GM12891 (cell line): Measurements from ENCODE around the gene CKB.

Experiments
- DNase-seq: peaks from one replicate; pipeline ENCODE4 v3.0.0; 2011; ENCODE audit warnings: low spot score; ENCODE audit not compliant: insufficient read length
- FAIRE-seq: peaks from 2 replicates; lab custom pipeline; 2011; peaks lifted over from hg19 to GRCh38; lab: Jason Lieb, UNC
- PAX5 ChIP-seq: IDR thresholded peaks from 2 replicates; pipeline ENCODE4 v1.6.1; 2011; ENCODE audit warnings: low read length, moderate library complexity, mild to moderate bottlenecking; ENCODE audit not compliant: insufficient read depth, severe bottlenecking
- POLR2A ChIP-seq: IDR thresholded peaks from 2 replicates; pipeline ENCODE4 v1.6.1; 2011; ENCODE audit warnings: low read depth, low read length, control low read depth
- POLR2AphosphoS5 ChIP-seq: IDR thresholded peaks from 2 replicates; pipeline ENCODE4 v1.6.1; 2011; ENCODE audit warnings: low read depth, low read length, control low read depth
- POU2F2 ChIP-seq: IDR thresholded peaks from 2 replicates; pipeline ENCODE4 v1.6.1; 2011; ENCODE audit warnings: low read depth, mild to moderate bottlenecking, control low read depth, low read length, moderate library complexity
- SPI1 ChIP-seq: IDR thresholded peaks from 2 replicates; pipeline ENCODE4 v1.6.1; 2011; ENCODE audit warnings: low read depth, low read length, control low read depth
- TAF1 ChIP-seq: IDR thresholded peaks from 2 replicates; pipeline ENCODE4 v1.6.1; 2011; ENCODE audit warnings: low read depth, low read length, control low read depth

The CKB gene

DNA sequence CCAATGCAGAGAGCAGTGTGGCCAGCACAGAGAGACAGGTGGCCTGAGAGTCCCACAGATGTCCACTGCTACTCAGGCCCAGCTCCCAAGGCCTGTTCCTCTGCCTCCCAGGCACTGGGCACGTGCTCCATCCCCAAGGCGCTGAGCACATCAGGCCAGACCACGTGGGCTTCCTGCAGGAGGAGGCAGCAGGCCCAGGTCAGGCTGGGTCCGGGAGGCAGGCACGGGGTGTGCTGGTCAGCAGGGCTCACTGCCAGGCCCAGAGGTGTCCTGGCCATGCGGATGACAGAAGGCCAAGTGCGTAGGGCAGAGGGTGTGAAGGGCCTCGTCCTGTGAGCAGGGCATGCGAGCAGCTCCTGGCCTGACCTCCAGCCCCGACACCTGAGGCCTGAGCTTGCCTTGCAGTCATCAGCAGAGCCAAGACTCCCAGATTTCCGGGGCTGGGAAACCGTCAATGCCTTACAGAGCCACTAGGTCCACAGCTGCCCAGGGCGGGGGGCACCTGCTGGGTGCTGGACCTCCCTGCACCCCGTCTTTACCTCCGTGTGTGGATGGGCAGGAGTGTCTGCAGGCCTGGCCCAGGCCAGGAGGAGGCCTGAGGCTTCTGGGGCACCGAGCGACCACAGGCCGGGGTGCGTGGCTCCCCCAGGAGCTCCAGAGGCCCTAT lies 21.2 kb upstream of the CKB start:
- FAIRE-seq: no peak
- no peak for DNase-seq
- no peak for TF ChIP-seq PAX5
- TF ChIP-seq TAF1: no peak
- TF ChIP-seq POLR2AphosphoS5: no peak
- TF ChIP-seq POLR2A: no peak
- TF ChIP-seq SPI1: no peak
- no peak for TF ChIP-seq POU2F2

DNA sequence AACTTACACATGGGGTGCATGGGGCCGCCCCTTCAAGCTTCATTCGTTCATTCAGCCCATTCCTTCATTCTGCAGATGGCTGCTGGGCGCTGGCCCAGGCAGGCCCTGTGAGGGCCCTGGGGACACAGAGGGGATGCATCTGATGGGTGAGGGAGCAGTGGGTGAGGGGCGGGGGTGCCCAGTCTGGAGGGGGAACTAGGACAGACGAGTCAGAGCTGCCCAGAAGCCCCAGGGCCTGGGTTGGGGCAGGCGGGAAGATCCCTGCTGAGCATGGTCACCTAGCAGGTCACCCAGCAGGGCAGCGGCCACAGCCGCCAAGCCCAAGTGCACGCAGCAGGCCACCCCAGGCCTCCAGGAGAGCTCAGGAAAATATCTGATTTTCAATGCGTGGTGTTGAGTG lies 20.5 kb upstream of the CKB start:
- FAIRE-seq (no peak), DNase-seq (no peak)
- TF ChIP-seq POU2F2 (no peak), POLR2AphosphoS5 (no peak), SPI1 (no peak), PAX5 (no peak), POLR2A (no peak), TAF1 (no peak)

DNA sequence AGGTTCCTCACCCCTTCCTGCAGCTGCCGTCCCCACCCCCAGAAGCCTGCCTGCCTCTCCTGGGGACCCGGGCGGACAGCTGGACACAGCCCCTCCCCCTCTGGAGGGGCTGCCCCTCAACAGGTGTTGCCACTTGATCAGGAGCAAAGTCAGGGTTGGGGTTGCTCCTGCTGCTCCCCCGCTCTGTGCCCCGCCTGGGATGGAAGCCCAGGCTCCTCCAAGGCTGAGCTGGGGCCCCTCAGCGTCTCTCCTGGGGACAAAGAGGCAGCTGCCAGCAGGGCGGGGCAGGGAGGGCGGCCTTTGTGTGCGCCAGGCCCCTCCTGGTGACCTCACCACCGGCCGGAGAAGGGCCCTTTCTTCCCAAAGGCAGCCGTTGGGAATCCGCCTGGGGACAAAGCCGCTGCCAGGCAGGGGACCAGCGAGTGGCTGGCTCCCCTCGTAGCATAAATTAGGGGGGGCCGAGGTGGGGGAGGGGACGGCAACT lies 20.0 kb upstream of the CKB start:
- no peak for DNase-seq

DNA sequence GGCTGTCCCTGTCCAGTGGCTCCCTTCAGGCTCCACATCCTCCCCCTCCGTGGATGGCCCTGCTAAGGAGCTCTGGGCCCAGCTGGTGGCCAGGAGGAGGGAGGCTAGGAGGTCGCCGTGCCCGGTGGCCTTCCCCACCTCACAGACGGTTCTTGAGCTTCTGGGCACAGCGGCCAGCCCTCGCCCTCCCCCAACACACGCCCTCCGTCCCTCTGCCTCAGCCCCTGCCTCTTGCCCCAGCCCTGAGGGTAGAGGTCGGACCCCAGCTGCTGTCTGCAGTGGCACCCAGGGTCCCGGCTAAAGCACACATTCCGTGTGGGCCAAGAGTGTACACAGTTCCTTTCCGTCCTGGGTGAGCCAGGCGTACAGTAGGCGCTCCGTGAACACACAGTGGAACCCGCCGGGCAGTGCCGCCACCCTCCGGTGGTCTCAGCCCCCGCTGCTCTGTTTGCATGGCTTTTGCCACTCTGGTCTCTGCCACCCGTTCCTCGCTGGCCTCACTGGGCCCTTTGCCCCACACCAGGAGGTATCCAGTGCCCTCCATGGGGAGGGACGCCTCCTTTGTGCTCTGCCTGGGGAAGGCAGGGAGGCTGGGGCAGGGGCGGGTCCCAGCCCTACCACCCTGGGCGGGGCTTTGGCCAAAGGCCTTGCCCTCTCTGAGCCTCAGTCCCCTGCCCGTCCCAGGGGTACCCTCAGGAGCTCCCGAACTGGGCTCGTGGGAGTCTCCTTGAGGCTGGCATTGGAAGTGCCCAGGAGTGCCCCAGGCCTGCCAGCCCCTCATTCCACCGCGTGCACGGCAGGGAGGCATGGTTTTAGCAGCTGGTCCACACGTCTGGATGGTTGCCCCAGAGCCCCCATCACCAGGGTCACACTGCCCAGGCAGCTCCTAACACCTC lies 19.3 kb upstream of the CKB start:
- no peak for DNase-seq
- FAIRE-seq: no peak
- no peak for TF ChIP-seq POU2F2
- no peak for TF ChIP-seq TAF1
- TF ChIP-seq POLR2AphosphoS5: no peak
- TF ChIP-seq POLR2A: no peak
- TF ChIP-seq SPI1: no peak
- no peak for TF ChIP-seq PAX5

More for the DNA sequence above, 20.0 kb upstream of the CKB start:
- no peak for TF ChIP-seq POLR2AphosphoS5
- TF ChIP-seq POLR2A: no peak
- no peak for TF ChIP-seq POU2F2
- no peak for TF ChIP-seq PAX5
- TF ChIP-seq TAF1: no peak
- TF ChIP-seq SPI1: no peak
- FAIRE-seq: no peak

DNA sequence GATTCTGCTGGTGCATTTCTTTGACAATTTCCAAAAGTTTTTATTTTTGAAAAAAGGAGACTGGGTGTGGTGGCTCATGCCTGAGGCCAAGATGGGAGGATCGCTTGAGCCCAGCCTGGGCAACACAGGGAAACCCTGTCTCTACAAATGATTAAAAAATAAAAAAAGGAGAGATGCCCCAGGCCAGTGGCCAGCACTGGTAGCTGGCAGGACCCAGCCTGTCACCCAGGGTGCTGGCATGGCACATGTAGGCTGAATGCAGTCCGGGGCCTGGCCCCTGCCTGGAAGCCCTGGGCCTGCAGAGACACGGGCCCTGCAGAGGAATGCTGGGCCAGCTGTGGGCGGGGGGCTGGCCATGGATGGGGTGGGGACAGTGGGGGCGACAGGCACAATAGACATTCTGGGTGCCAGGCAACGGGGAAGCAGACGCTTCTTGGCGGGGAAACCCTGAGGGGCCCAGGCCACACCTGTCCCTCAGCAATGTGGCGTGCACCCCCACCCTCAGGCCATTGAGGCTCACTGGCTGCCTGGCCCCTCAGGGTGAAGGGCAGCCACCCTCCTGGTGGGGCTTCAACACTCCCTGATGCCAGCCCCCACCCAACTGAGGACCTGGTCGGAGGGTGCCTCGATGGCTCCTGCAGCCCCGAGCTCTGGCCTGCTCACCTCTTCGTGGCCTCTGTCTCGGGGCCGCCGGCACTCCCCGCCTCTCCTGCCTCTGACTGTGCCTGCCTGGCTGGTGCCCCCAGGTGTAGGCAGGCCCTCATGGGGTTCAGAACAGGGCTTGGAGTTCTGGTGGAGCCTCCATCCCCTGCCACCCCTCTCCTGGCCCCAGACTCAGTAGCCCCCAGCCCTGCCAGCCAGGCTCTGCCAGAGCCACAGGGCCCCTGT lies 18.4 kb upstream of the CKB start:
- DNase-seq (no peak), FAIRE-seq (no peak)
- TF ChIP-seq POLR2A (no peak), TAF1 (no peak), POU2F2 (no peak), PAX5 (no peak), SPI1 (no peak), POLR2AphosphoS5 (no peak)

DNA sequence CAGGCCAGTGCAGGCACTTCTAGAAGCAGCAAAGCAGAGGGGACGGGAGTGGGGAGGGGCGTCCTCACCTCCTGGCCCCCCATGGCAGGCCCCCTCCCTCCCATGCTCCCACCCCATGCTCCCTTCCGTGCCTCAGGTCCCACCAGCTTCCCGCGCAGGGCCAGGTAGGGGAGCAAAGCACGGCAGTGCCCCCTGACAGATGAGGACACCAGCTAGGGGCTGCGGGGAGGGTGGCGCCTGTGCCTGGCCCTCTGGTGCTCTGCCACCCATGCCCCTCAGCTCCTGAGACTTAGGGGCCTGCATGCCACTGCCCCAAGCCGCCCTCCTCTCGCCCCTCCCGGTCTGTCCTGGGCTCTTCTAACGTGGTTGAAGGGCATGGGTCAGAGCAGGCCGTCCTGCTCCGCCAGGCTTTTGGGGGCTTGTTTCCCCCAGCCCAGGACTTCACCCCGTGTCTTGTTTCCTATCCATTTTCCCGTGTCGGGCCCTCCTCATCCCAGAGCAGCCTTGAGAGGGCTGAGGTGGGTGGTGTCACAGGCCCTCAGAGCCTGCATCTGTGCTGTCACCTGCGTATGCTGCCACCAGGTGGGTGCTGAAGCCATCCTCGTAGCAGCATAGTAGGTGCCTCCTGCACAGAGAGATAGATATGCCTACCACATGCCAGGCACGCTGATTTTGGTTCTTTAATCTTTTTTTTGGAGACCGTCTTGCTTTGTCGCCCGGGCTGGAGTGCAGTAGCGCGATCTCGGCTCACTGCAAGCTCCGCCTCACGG lies 16.6 kb upstream of the CKB start:
- TF ChIP-seq SPI1 (no peak), POLR2AphosphoS5 (no peak), TAF1 (no peak), POU2F2 (no peak), POLR2A (no peak), PAX5 (no peak)
- no peak for FAIRE-seq

DNA sequence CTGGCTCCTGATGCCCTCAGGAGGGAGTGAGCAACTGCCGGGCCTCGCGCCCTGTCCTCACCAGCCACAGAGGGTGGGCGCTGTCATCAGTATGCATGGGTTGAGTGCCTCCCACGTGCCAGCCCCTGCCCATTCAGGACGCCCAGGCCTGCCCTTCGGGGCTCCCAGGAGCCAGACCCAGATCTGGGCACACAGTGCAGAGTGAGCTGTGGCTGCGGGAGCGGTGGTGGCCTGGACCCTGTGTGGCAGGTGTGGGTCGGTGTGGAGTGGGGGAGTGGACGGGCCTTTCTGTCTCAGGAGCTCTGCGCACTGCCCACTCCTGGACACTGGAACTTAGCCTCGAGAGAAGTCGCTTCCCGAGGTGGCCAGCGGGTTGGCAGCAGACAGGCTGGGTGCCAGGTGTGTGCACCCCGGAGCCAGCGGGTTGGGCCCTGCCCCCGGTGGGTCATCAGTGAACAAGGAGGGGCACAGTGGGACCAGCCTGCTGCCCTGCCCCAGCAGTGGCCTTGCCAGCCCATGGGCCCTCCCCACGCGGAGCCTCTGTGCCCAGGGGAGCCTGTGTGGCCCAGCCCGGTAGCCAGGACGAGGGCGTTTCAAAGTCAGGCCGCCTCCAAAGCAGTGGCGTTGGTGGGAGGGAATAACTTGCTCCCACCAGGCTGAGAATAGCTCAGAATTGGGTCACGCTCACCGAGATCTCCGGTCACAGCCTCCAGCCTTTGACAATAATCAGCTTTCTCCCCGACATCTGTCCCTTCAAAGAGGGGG lies 15.8 kb upstream of the CKB start:
- DNase-seq: no peak
- TF ChIP-seq TAF1 (no peak), PAX5 (no peak), POU2F2 (no peak), SPI1 (no peak), POLR2AphosphoS5 (no peak), POLR2A (no peak)
- FAIRE-seq: no peak

More for the DNA sequence above, 16.6 kb upstream of the CKB start:
- no peak for DNase-seq

DNA sequence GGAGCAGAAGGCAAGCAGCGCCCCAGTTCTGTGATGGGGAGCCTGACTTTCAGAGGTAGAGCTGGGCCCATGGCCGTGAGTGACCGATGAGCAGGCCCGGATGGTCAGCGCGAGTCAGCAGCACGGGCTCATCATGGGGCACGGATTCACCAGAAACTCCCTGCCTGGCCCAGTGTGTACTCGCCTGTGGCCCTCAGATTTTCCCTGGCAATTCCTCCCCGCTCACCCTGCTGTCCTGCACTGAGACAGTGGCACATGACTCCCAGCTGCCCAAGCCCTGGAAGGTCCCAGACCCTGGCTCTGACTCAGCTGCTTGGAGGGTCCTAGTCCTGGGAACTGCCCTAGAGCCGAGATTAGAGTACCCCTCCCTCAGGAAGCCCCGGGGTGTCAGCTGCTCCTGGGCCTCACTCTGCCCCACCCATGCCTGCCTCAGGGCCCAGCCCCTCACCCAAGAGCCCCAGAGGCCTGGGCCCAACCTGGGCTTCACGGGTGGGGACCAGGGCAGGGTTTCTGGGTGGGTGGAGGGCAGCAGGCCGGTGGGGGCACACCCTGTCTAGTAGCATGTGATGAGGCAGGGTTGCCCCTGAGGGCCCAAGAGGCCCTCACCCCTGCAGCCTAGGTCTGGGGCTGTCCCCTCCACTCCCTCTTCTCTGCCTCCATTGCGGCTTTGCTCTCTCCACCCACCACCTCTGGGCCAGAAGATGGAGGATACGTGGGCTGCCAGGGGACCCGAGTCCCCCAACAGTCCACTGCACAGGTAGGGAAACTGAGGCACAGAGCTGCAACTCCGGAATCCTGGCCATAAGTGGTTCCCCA lies 14.8 kb upstream of the CKB start:
- no peak for FAIRE-seq

More for the DNA sequence above, 14.8 kb upstream of the CKB start:
- no peak for DNase-seq
- TF ChIP-seq POLR2AphosphoS5: no peak
- no peak for TF ChIP-seq POU2F2
- no peak for TF ChIP-seq SPI1
- no peak for TF ChIP-seq TAF1
- TF ChIP-seq POLR2A: no peak
- TF ChIP-seq PAX5: no peak
